HepG2 (cell line): ENCODE results near the gene SYCP2L.

Experiments used
- ARNTL ChIP-seq: sonication (generic); formaldehyde crosslinking; IDR thresholded peaks from 2 replicates; pipeline ENCODE4 v1.4.0; 2020; ENCODE audit warnings: mild to moderate bottlenecking, missing genetic modification reagents
- DPF2 ChIP-seq: sonication (generic); formaldehyde crosslinking; IDR thresholded peaks from 2 replicates; pipeline ENCODE4 v1.4.0; 2020; ENCODE audit warnings: mild to moderate bottlenecking, low read depth, missing genetic modification reagents, borderline replicate concordance
- EP300 ChIP-seq, 3 experiments: sonication (generic) in 1 of 3; formaldehyde crosslinking in 1 of 3; IDR thresholded peaks; 2 replicates each; pipeline versions ENCODE4 v1.5.1 to v1.6.1; 2011 to 2020; ENCODE audit warnings: low read depth in 2 of 3, low read length in 2 of 3, borderline replicate concordance in 1 of 3, improper control_type of control experiment in 1 of 3, mild to moderate bottlenecking in 1 of 3, missing genetic modification reagents in 1 of 3, moderate library complexity in 1 of 3
- HDAC2 ChIP-seq: sonication (generic); formaldehyde crosslinking; IDR thresholded peaks from 2 replicates; pipeline ENCODE4 v1.4.0; 2020; ENCODE audit warnings: missing genetic modification reagents
- NFIB ChIP-seq: sonication (generic); formaldehyde crosslinking; IDR thresholded peaks from 2 replicates; pipeline ENCODE4 v1.9.0; 2021; ENCODE audit warnings: missing genetic modification reagents, mild to moderate bottlenecking, borderline replicate concordance
- SIN3A ChIP-seq: IDR thresholded peaks from 2 replicates; pipeline ENCODE4 v1.6.1; 2011; ENCODE audit warnings: low read depth, mild to moderate bottlenecking, control low read depth, low read length, borderline replicate concordance
- SIN3B ChIP-seq: fragments of 150-350 bp; IDR thresholded peaks from 2 replicates; pipeline ENCODE4 v1.6.1; 2014; ENCODE audit warnings: low read length
- TCF12 ChIP-seq, 2 experiments: fragments of 450-650 bp in 1 of 2; sonication (generic) in 1 of 2; formaldehyde crosslinking in 1 of 2; IDR thresholded peaks; 2 replicates each; pipeline versions ENCODE4 v1.6.1 to v1.8.0; 2017 to 2022; ENCODE audit warnings: antibody characterized with exemption in 1 of 2, mild to moderate bottlenecking in 1 of 2, missing genetic modification reagents in 1 of 2, moderate library complexity in 1 of 2
- TGIF2 ChIP-seq: IDR thresholded peaks from 2 replicates; pipeline ENCODE4 v1.6.1; 2016; ENCODE audit warnings: control low read depth, missing compliant biosample characterization
- WIZ ChIP-seq: sonication (generic); formaldehyde crosslinking; IDR thresholded peaks from 2 replicates; pipeline ENCODE4 v1.5.1; 2020; ENCODE audit warnings: mild to moderate bottlenecking, missing genetic modification reagents
- TF ChIP-seq, protein P1 (sequence below): sonication (generic); formaldehyde crosslinking; IDR thresholded peaks from 2 replicates; pipeline ENCODE4 v1.4.0; 2020; ENCODE audit warnings: missing genetic modification reagents
- TF ChIP-seq, protein P2 (sequence below): sonication (generic); formaldehyde crosslinking; IDR thresholded peaks from 2 replicates; pipeline ENCODE4 v1.8.0; 2022; ENCODE audit warnings: missing genetic modification reagents, mild to moderate bottlenecking, inconsistent platforms, borderline replicate concordance
- TF ChIP-seq, protein P3 (sequence below): sonication (generic); formaldehyde crosslinking; IDR thresholded peaks from 2 replicates; pipeline ENCODE4 v1.4.0; 2020; ENCODE audit warnings: missing genetic modification reagents

DNA sequence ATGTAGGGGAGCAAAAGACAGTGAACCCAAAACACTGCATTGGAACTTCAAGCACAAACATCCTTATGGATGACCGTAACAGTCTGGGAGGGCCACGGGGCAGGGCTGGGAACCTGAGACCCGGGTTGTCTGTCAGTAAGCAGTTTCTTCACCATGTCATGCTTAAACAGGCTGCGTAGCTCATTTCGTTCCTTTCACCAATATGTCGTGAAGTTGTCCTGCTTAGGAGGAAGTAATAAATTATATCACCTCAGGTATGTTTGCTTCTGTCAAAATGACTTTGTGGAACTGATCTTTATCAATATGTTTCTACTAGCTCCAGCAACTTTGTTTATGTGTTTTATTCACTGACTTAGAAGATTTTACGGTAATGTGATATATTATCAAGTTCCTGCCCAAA is 36.1 kb upstream of the SYCP2L start:
- TF ChIP-seq TCF12 (IDR thresholded peaks at IDR 0.05), result no peak
- TF ChIP-seq TCF12 (CRISPR knock-in tag; IDR thresholded peaks at IDR 0.05), result no peak
- no peak for TF ChIP-seq DPF2 (CRISPR knock-in tag)
- TF ChIP-seq, protein P1, sequence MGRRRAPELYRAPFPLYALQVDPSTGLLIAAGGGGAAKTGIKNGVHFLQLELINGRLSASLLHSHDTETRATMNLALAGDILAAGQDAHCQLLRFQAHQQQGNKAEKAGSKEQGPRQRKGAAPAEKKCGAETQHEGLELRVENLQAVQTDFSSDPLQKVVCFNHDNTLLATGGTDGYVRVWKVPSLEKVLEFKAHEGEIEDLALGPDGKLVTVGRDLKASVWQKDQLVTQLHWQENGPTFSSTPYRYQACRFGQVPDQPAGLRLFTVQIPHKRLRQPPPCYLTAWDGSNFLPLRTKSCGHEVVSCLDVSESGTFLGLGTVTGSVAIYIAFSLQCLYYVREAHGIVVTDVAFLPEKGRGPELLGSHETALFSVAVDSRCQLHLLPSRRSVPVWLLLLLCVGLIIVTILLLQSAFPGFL (CRISPR knock-in tag), result no peak
- no peak for TF ChIP-seq WIZ (CRISPR knock-in tag)
- TF ChIP-seq ARNTL, result no peak
- TF ChIP-seq SIN3A, result no peak
- TF ChIP-seq HDAC2 (CRISPR knock-in tag), result no peak
- TF ChIP-seq TGIF2 (CRISPR knock-in tag), result no peak
- no peak for TF ChIP-seq NFIB (CRISPR knock-in tag)
- TF ChIP-seq, protein P2, sequence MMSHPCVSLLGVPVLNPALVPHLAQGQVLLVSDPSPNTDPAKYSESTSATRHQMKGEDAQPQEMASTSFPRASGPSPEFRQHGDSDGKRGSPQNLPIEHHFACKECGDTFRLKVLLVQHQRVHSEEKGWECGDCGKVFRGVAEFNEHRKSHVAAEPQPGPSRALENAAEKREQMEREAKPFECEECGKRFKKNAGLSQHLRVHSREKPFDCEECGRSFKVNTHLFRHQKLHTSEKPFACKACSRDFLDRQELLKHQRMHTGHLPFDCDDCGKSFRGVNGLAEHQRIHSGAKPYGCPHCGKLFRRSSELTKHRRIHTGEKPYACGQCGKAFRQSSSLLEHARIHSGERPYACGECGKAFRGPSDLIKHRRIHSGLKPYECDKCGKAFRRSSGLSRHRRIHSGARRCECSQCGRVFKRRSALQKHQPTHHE (CRISPR knock-in tag), result no peak
- no peak for TF ChIP-seq EP300 (IDR thresholded peaks at IDR 0.05; ENCODE audit: low read depth in 2 of 2, low read length in 2 of 2)
- no peak for TF ChIP-seq EP300 (CRISPR knock-in tag; IDR thresholded peaks at IDR 0.05; ENCODE audit: borderline replicate concordance)
- TF ChIP-seq, protein P3, sequence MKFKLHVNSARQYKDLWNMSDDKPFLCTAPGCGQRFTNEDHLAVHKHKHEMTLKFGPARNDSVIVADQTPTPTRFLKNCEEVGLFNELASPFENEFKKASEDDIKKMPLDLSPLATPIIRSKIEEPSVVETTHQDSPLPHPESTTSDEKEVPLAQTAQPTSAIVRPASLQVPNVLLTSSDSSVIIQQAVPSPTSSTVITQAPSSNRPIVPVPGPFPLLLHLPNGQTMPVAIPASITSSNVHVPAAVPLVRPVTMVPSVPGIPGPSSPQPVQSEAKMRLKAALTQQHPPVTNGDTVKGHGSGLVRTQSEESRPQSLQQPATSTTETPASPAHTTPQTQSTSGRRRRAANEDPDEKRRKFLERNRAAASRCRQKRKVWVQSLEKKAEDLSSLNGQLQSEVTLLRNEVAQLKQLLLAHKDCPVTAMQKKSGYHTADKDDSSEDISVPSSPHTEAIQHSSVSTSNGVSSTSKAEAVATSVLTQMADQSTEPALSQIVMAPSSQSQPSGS (CRISPR knock-in tag), result no peak
- no peak for TF ChIP-seq SIN3B
